ENCODE results near the gene OOEP.
"Not testable (repeated sequence)": the region's sequence is repeated elsewhere in the genome, so short reads cannot be mapped to it uniquely, and the experiment has no call there.

The OOEP gene

GRCh38 chr6:73394577-73395354, 25.1 kb upstream of the OOEP start, which contains the start of gene DDX43:
DDX43 (plus strand) TSS chr6:73394828; CDS start chr6:73394906, 78 bp downstream.
- Histone ChIP-seq H3K4me1 (ENCODE audit: insufficient read depth, low read length, poor library complexity, severe bottlenecking) (no peaks in the 10 kb centered on the region), H3F3A (ENCODE audit: low read depth) (no peaks in the 10 kb centered on the region), H3K27me3 (ENCODE audit: insufficient read depth, low read length, poor library complexity, severe bottlenecking) (no peaks in the 10 kb centered on the region), H2AFZ (ENCODE audit: low read length) (no peak within 1 kb of the TSS), H3K9ac (ENCODE audit: low read depth, low read length, poor library complexity, severe bottlenecking) (no peak within 1 kb of the TSS), H3K9me2 (replicated peaks; ENCODE audit: low read depth, low read length) (no peaks in the 10 kb centered on the region), H3K36me3 (ENCODE audit: insufficient read depth, low read length) (no peaks in the 10 kb centered on the region), H3K79me2 (ENCODE audit: insufficient read depth, low read length) (no peaks in the 10 kb centered on the region), H3K4me3 (ENCODE audit: low read length, poor library complexity, severe bottlenecking) (no peak within 1 kb of the TSS), H4K20me1 (ENCODE audit: insufficient read depth, low read length, poor library complexity, severe bottlenecking) (no peaks in the 10 kb centered on the region), H3K9me3 (ENCODE audit: insufficient read depth, low read depth, low read length) (no peaks in the 10 kb centered on the region), H3K4me2 (ENCODE audit: low read depth, low read length, poor library complexity, severe bottlenecking) (no peak within 1 kb of the TSS)
- TF ChIP-seq EZH2phosphoT487 (IDR thresholded peaks at IDR 0.05; ENCODE audit: borderline replicate concordance) (no peak), CTCF (conservative IDR thresholded peaks at IDR 0.05; ENCODE audit: low read length) (no peak)

- TF ChIP-seq EZH2phosphoT487 (IDR thresholded peaks at IDR 0.05; ENCODE audit: borderline replicate concordance) = no peak
- TF ChIP-seq CTCF (conservative IDR thresholded peaks at IDR 0.05; ENCODE audit: low read length) = no peak
- Histone ChIP-seq H3K79me2 (ENCODE audit: insufficient read depth, low read length) (no peaks in the 10 kb centered on the region), H3K27me3 (ENCODE audit: insufficient read depth, low read length, poor library complexity, severe bottlenecking) (no peaks in the 10 kb centered on the region), H3K36me3 (ENCODE audit: insufficient read depth, low read length) (no peaks in the 10 kb centered on the region), H3K4me3 (ENCODE audit: low read length, poor library complexity, severe bottlenecking) (no peak overlapping the region), H3K4me1 (ENCODE audit: insufficient read depth, low read length, poor library complexity, severe bottlenecking) (no peaks in the 10 kb centered on the region), H3F3A (ENCODE audit: low read depth) (no peaks in the 10 kb centered on the region), H4K20me1 (ENCODE audit: insufficient read depth, low read length, poor library complexity, severe bottlenecking) (no peaks in the 10 kb centered on the region), H3K9me2 (replicated peaks; ENCODE audit: low read depth, low read length) (no peaks in the 10 kb centered on the region), H3K4me2 (ENCODE audit: low read depth, low read length, poor library complexity, severe bottlenecking) (no peak overlapping the region), H2AFZ (ENCODE audit: low read length) (no peak overlapping the region), H3K9me3 (ENCODE audit: insufficient read depth, low read depth, low read length) (no peaks in the 10 kb centered on the region), H3K9ac (ENCODE audit: low read depth, low read length, poor library complexity, severe bottlenecking) (no peak overlapping the region)
These were observed 23.6 kb upstream of the OOEP start for GRCh38 chr6:73393278-73393677.

- H2AFZ ChIP-seq (ENCODE audit: low read length); H3K36me3 ChIP-seq (ENCODE audit: insufficient read depth, low read length); H3K79me2 ChIP-seq (ENCODE audit: insufficient read depth, low read length); H3K9me3 ChIP-seq (ENCODE audit: insufficient read depth, low read depth, low read length); H3K9me2 ChIP-seq (replicated peaks; ENCODE audit: low read depth, low read length); H3K4me1 ChIP-seq (ENCODE audit: insufficient read depth, low read length, poor library complexity, severe bottlenecking); H3F3A ChIP-seq (ENCODE audit: low read depth); H3K27me3 ChIP-seq (ENCODE audit: insufficient read depth, low read length, poor library complexity, severe bottlenecking); H3K9ac ChIP-seq (ENCODE audit: low read depth, low read length, poor library complexity, severe bottlenecking); H3K4me2 ChIP-seq (ENCODE audit: low read depth, low read length, poor library complexity, severe bottlenecking); H4K20me1 ChIP-seq (ENCODE audit: insufficient read depth, low read length, poor library complexity, severe bottlenecking); H3K4me3 ChIP-seq (ENCODE audit: low read length, poor library complexity, severe bottlenecking): not testable (repeated sequence)
These were observed 22.5 kb upstream of the OOEP start for GRCh38 chr6:73392188-73392587.

GRCh38 chr6:73391675-73392074, 22.0 kb upstream of the OOEP start:
- TF ChIP-seq CTCF (conservative IDR thresholded peaks at IDR 0.05; ENCODE audit: low read length) (no peak), EZH2phosphoT487 (IDR thresholded peaks at IDR 0.05; ENCODE audit: borderline replicate concordance) (no peak)
- Histone ChIP-seq H3K9ac (ENCODE audit: low read depth, low read length, poor library complexity, severe bottlenecking) (no peak overlapping the region), H3K9me3 (ENCODE audit: insufficient read depth, low read depth, low read length) (no peaks in the 10 kb centered on the region), H4K20me1 (ENCODE audit: insufficient read depth, low read length, poor library complexity, severe bottlenecking) (no peaks in the 10 kb centered on the region), H3K36me3 (ENCODE audit: insufficient read depth, low read length) (no peaks in the 10 kb centered on the region), H3K9me2 (replicated peaks; ENCODE audit: low read depth, low read length) (no peaks in the 10 kb centered on the region), H3K79me2 (ENCODE audit: insufficient read depth, low read length) (no peaks in the 10 kb centered on the region), H3K4me3 (ENCODE audit: low read length, poor library complexity, severe bottlenecking) (no peak overlapping the region), H3K27me3 (ENCODE audit: insufficient read depth, low read length, poor library complexity, severe bottlenecking) (no peaks in the 10 kb centered on the region), H3F3A (ENCODE audit: low read depth) (no peaks in the 10 kb centered on the region), H3K4me2 (ENCODE audit: low read depth, low read length, poor library complexity, severe bottlenecking) (no peak overlapping the region), H3K4me1 (ENCODE audit: insufficient read depth, low read length, poor library complexity, severe bottlenecking) (no peaks in the 10 kb centered on the region), H2AFZ (ENCODE audit: low read length) (no peak overlapping the region)

Measured in Loucy (cell line).